ENCODE results near the gene KYNU.
"Not testable (repeated sequence)": the region's sequence is repeated elsewhere in the genome, so short reads cannot be mapped to it uniquely, and the experiment has no call there.

Gene KYNU

DNA sequence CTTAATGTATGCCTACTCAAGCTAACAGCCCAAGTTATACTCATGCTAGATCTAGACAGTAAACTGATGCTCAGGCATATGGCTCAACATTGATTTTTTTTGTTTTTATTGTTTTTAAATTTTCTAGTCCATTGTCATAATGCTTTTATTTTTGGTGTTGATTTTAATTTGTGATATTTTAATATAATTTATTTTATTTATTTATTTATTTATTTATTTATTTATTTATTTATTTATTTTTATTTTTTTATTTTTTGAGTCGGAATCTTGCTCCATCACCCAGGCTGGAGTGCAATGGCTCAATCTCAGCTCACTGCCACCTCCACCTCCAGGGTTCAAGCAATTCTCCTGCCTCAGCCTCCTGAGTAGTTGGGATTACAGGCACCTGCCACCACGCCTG is 12.9 kb upstream of the KYNU start:
- CTCF ChIA-PET: not testable (repeated sequence)

DNA sequence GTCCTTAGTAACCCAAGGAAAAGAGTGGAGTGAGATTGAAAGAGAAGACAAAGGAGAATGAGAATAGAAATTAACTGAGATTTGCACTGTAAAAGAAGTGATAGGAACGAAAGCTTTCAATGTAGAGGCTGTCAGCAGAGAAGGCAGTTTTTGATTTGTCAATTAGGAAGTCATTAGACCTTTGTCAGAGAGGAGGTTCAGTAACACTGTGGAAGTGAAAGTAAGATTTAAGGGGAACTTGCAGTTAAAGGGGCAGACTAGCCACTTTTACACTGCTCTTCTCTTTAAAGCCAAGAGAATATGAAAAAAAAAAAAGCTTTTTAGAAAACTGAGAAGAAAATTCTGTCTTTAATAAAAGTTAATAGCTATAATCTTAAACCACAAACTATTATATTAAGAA is 11.5 kb upstream of the KYNU start:
- POLR2A ChIA-PET: interaction anchor here (0.6 kb wide), 1 partner anchor 15 kb away, joined by 3 read pairs; no protein-coding TSS in a partner anchor
- peak overlapping the region in 1 of 2 experiments; percentile 41 for H3K27ac ChIP-seq (ENCODE audit: insufficient read depth in 1 of 2, low read depth in 1 of 2, low read length in 2 of 2, poor library complexity in 1 of 2, severe bottlenecking in 2 of 2)
- WGBS (ENCODE audit: insufficient coverage): 0% methylated on average over 1 of the region's 1 CpG
- peak overlapping the region in 4 of 7 experiments; percentile 9 to 59 (median 20) for H3K4me3 ChIP-seq (ENCODE audit: control insufficient read depth in 1 of 7, extremely low read depth in 1 of 7, insufficient read depth in 4 of 7, low read depth in 2 of 7, low read length in 6 of 7)
- H3K4me1 ChIP-seq (ENCODE audit: control extremely low read depth in 1 of 4, control insufficient read depth in 4 of 4, insufficient read depth in 4 of 4, low read length in 3 of 4): peaks cover 2 to 18% (median 9%) of the 10 kb centered on the region in 4 experiments
- DNase-seq: peak in 2 of 3 donors; percentile 74 to 81
- no peaks in the 10 kb centered on the region for H3K36me3 ChIP-seq (ENCODE audit: control insufficient read depth in 4 of 4, insufficient read depth in 4 of 4, low read length in 3 of 4)
- CTCF ChIA-PET: interaction anchor here (1.1 kb wide), 1 partner anchor 13 kb away, joined by 6 read pairs; no protein-coding TSS in a partner anchor
- no peaks in the 10 kb centered on the region for H3K27me3 ChIP-seq (replicated peaks in 2 of 5; ENCODE audit: control insufficient read depth in 4 of 5, insufficient read depth in 5 of 5, low read length in 4 of 5)
- H3K9me3 ChIP-seq (ENCODE audit: control extremely low read depth in 1 of 5, control insufficient read depth in 4 of 5, insufficient read depth in 2 of 5, low read depth in 1 of 5, low read length in 4 of 5): no peaks in the 10 kb centered on the region

More for the DNA sequence above, 12.9 kb upstream of the KYNU start:
- peaks cover 2 to 18% (median 9%) of the 10 kb centered on the region in 4 experiments for H3K4me1 ChIP-seq (ENCODE audit: control extremely low read depth in 1 of 4, control insufficient read depth in 4 of 4, insufficient read depth in 4 of 4, low read length in 3 of 4)
- H3K36me3 ChIP-seq (ENCODE audit: control insufficient read depth in 4 of 4, insufficient read depth in 4 of 4, low read length in 3 of 4); H3K27me3 ChIP-seq (replicated peaks in 2 of 5; ENCODE audit: control insufficient read depth in 4 of 5, insufficient read depth in 5 of 5, low read length in 4 of 5); DNase-seq; H3K27ac ChIP-seq (ENCODE audit: insufficient read depth in 1 of 2, low read depth in 1 of 2, low read length in 2 of 2, poor library complexity in 1 of 2, severe bottlenecking in 2 of 2); H3K4me3 ChIP-seq (ENCODE audit: control insufficient read depth in 1 of 7, extremely low read depth in 1 of 7, insufficient read depth in 4 of 7, low read depth in 2 of 7, low read length in 6 of 7); POLR2A ChIA-PET; H3K9me3 ChIP-seq (ENCODE audit: control extremely low read depth in 1 of 5, control insufficient read depth in 4 of 5, insufficient read depth in 2 of 5, low read depth in 1 of 5, low read length in 4 of 5): not testable (repeated sequence)
- no CpG with 5 or more reads among the region's 2 CpGs for WGBS (ENCODE audit: insufficient coverage)

GRCh38 chr2:142866426-142866825 is 11.0 kb upstream of the KYNU start:
- H3K27me3 ChIP-seq (replicated peaks in 2 of 5; ENCODE audit: control insufficient read depth in 4 of 5, insufficient read depth in 5 of 5, low read length in 4 of 5): no peaks in the 10 kb centered on the region
- POLR2A ChIA-PET: interaction anchor here (0.6 kb wide), 1 partner anchor 15 kb away, joined by 3 read pairs; no protein-coding TSS in a partner anchor
- WGBS (ENCODE audit: insufficient coverage): 100% methylated on average over 1 of the region's 2 CpGs
- peaks cover 2 to 18% (median 9%) of the 10 kb centered on the region in 4 experiments for H3K4me1 ChIP-seq (ENCODE audit: control extremely low read depth in 1 of 4, control insufficient read depth in 4 of 4, insufficient read depth in 4 of 4, low read length in 3 of 4)
- H3K36me3 ChIP-seq (ENCODE audit: control insufficient read depth in 4 of 4, insufficient read depth in 4 of 4, low read length in 3 of 4): no peaks in the 10 kb centered on the region
- H3K4me3 ChIP-seq (ENCODE audit: control insufficient read depth in 1 of 7, extremely low read depth in 1 of 7, insufficient read depth in 4 of 7, low read depth in 2 of 7, low read length in 6 of 7): peak overlapping the region in 1 of 7 experiments; percentile 28
- CTCF ChIA-PET: interaction anchor here (1.1 kb wide), 1 partner anchor 13 kb away, joined by 6 read pairs; no protein-coding TSS in a partner anchor
- peak overlapping the region in 1 of 2 experiments; percentile 41 for H3K27ac ChIP-seq (ENCODE audit: insufficient read depth in 1 of 2, low read depth in 1 of 2, low read length in 2 of 2, poor library complexity in 1 of 2, severe bottlenecking in 2 of 2)
- no peaks in the 10 kb centered on the region for H3K9me3 ChIP-seq (ENCODE audit: control extremely low read depth in 1 of 5, control insufficient read depth in 4 of 5, insufficient read depth in 2 of 5, low read depth in 1 of 5, low read length in 4 of 5)
- no peak for DNase-seq

DNA sequence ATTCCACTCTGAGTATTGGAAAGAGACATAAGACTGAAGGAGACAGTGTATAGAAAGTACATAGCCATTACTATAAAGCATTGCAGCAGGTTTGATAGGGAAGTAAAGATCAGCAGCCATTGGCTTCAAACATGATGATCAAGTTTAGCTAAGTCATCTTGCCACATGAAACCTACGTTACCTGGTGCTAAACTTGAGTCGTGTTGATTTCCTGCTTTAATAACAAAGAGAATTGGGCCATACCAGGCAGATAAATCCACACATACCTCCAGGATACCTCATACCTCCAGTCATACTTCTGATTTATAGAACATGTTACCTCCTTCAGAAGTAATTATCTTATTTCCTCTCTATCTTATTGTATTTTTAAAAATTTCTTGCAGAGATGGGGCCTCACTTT is 10.3 kb upstream of the KYNU start:
- Histone ChIP-seq H3K4me3 (ENCODE audit: control insufficient read depth in 1 of 7, extremely low read depth in 1 of 7, insufficient read depth in 4 of 7, low read depth in 2 of 7, low read length in 6 of 7) (no peak overlapping the region), H3K4me1 (ENCODE audit: control extremely low read depth in 1 of 4, control insufficient read depth in 4 of 4, insufficient read depth in 4 of 4, low read length in 3 of 4) (peaks cover 2 to 18% (median 9%) of the 10 kb centered on the region in 4 experiments), H3K36me3 (ENCODE audit: control insufficient read depth in 4 of 4, insufficient read depth in 4 of 4, low read length in 3 of 4) (no peaks in the 10 kb centered on the region), H3K27ac (ENCODE audit: insufficient read depth in 1 of 2, low read depth in 1 of 2, low read length in 2 of 2, poor library complexity in 1 of 2, severe bottlenecking in 2 of 2) (no peak overlapping the region), H3K27me3 (replicated peaks in 2 of 5; ENCODE audit: control insufficient read depth in 4 of 5, insufficient read depth in 5 of 5, low read length in 4 of 5) (no peaks in the 10 kb centered on the region), H3K9me3 (ENCODE audit: control extremely low read depth in 1 of 5, control insufficient read depth in 4 of 5, insufficient read depth in 2 of 5, low read depth in 1 of 5, low read length in 4 of 5) (no peaks in the 10 kb centered on the region)
- DNase-seq: peak in 2 of 3 donors; percentile 45 to 58
- ChIA-PET CTCF (interaction anchor here (1.1 kb wide), 1 partner anchor 12 kb away, joined by 6 read pairs; no protein-coding TSS in a partner anchor), POLR2A (no interaction called here)
- 7% methylated on average over 2 of the region's 2 CpGs for WGBS (ENCODE audit: insufficient coverage)

DNA sequence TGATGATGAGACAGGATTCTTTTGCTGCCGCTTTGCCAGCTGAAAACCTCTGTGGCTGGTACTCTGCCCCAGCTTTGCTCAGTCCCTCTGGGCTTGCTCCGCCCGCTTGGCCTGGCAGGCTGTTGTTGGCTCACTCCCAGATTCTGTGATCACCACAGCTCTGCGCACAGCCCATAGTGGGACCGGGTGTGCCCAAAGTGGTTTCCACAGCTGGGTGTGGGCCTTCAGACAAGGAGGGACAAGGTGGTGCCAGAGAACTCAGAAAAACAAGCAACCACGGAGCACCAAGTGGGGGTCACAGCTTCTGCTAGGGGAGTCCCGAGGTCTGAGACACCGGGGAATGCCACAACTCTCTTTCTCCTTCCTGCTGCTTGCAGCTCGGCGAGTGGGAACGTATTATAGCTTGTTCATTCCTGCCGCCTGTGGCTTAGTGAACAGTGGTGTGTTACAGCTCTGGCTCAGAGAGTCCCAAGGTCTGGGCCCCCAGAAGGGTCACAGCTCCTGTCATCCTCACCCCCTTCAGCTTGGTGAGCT is 9.2 kb upstream of the KYNU start:
- Histone ChIP-seq H3K36me3 (ENCODE audit: control insufficient read depth in 4 of 4, insufficient read depth in 4 of 4, low read length in 3 of 4) (no peaks in the 10 kb centered on the region), H3K4me3 (ENCODE audit: control insufficient read depth in 1 of 7, extremely low read depth in 1 of 7, insufficient read depth in 4 of 7, low read depth in 2 of 7, low read length in 6 of 7) (no peak overlapping the region), H3K4me1 (ENCODE audit: control extremely low read depth in 1 of 4, control insufficient read depth in 4 of 4, insufficient read depth in 4 of 4, low read length in 3 of 4) (peaks cover 2 to 18% (median 9%) of the 10 kb centered on the region in 4 experiments), H3K27me3 (replicated peaks in 2 of 5; ENCODE audit: control insufficient read depth in 4 of 5, insufficient read depth in 5 of 5, low read length in 4 of 5) (no peaks in the 10 kb centered on the region), H3K9me3 (ENCODE audit: control extremely low read depth in 1 of 5, control insufficient read depth in 4 of 5, insufficient read depth in 2 of 5, low read depth in 1 of 5, low read length in 4 of 5) (no peaks in the 10 kb centered on the region), H3K27ac (ENCODE audit: insufficient read depth in 1 of 2, low read depth in 1 of 2, low read length in 2 of 2, poor library complexity in 1 of 2, severe bottlenecking in 2 of 2) (no peak overlapping the region)
- POLR2A ChIA-PET: no interaction called here
- WGBS (ENCODE audit: insufficient coverage): 83% methylated on average over 7 of the region's 12 CpGs
- CTCF ChIA-PET: no interaction called here
- peak in 2 of 3 donors; percentile 29 to 58 for DNase-seq

DNA sequence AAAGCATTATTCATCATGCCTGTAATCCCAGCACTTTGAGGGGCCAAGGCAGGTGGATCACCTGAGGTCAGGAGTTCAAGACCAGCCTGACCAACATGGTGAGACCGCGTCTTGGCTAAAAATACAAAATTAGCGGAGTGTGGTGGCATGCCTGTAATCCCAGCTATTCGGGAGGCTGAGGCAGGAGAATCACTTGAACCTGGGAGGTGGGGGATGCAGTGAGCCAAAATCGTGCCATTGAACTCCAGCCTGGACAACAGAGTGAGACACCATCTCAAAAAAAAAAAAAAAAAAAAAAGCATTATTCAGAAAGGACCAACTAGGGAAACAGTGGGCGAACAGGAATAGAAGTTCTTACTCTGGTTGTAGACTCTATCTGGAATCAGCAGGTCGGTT is 8.4 kb upstream of the KYNU start:
- CTCF ChIA-PET; POLR2A ChIA-PET; H3K4me3 ChIP-seq (ENCODE audit: control insufficient read depth in 1 of 7, extremely low read depth in 1 of 7, insufficient read depth in 4 of 7, low read depth in 2 of 7, low read length in 6 of 7); H3K9me3 ChIP-seq (ENCODE audit: control extremely low read depth in 1 of 5, control insufficient read depth in 4 of 5, insufficient read depth in 2 of 5, low read depth in 1 of 5, low read length in 4 of 5); H3K36me3 ChIP-seq (ENCODE audit: control insufficient read depth in 4 of 4, insufficient read depth in 4 of 4, low read length in 3 of 4); H3K27me3 ChIP-seq (replicated peaks in 2 of 5; ENCODE audit: control insufficient read depth in 4 of 5, insufficient read depth in 5 of 5, low read length in 4 of 5); H3K27ac ChIP-seq (ENCODE audit: insufficient read depth in 1 of 2, low read depth in 1 of 2, low read length in 2 of 2, poor library complexity in 1 of 2, severe bottlenecking in 2 of 2); DNase-seq: not testable (repeated sequence)
- whole genome bisulfite sequencing (ENCODE audit: insufficient coverage): 96% methylated on average over 6 of the region's 7 CpGs
- H3K4me1 ChIP-seq (ENCODE audit: control extremely low read depth in 1 of 4, control insufficient read depth in 4 of 4, insufficient read depth in 4 of 4, low read length in 3 of 4): peaks cover 2 to 18% (median 9%) of the 10 kb centered on the region in 4 experiments

- H3K27me3 ChIP-seq (replicated peaks in 2 of 5; ENCODE audit: control insufficient read depth in 4 of 5, insufficient read depth in 5 of 5, low read length in 4 of 5): no peaks in the 10 kb centered on the region
- ChIA-PET CTCF (no interaction called here), POLR2A (no interaction called here)
- 100% methylated on average over 1 of the region's 5 CpGs for WGBS (ENCODE audit: insufficient coverage)
- no peaks in the 10 kb centered on the region for H3K9me3 ChIP-seq (ENCODE audit: control extremely low read depth in 1 of 5, control insufficient read depth in 4 of 5, insufficient read depth in 2 of 5, low read depth in 1 of 5, low read length in 4 of 5)
- no peak overlapping the region for H3K4me3 ChIP-seq (ENCODE audit: control insufficient read depth in 1 of 7, extremely low read depth in 1 of 7, insufficient read depth in 4 of 7, low read depth in 2 of 7, low read length in 6 of 7)
- H3K27ac ChIP-seq (ENCODE audit: insufficient read depth in 1 of 2, low read depth in 1 of 2, low read length in 2 of 2, poor library complexity in 1 of 2, severe bottlenecking in 2 of 2): no peak overlapping the region
- H3K4me1 ChIP-seq (ENCODE audit: control extremely low read depth in 1 of 4, control insufficient read depth in 4 of 4, insufficient read depth in 4 of 4, low read length in 3 of 4): peaks cover 2 to 18% (median 9%) of the 10 kb centered on the region in 4 experiments
- H3K36me3 ChIP-seq (ENCODE audit: control insufficient read depth in 4 of 4, insufficient read depth in 4 of 4, low read length in 3 of 4): no peaks in the 10 kb centered on the region
- DNase-seq: no peak
Measured at GRCh38 chr2:142869461-142870106, 7.9 kb upstream of the KYNU start.
